ENCODE results near the gene SYDE2.
"Not testable (repeated sequence)": the region's sequence is repeated elsewhere in the genome, so short reads cannot be mapped to it uniquely, and the experiment has no call there.

SYDE2 gene

GRCh38 chr1:85200463-85201339 lies at the start of gene SYDE2:
Gene SYDE2 (minus strand): TSS chr1:85201016. CDS start chr1:85200996, 20 bp downstream.
- peak; percentile 64 for DNase-seq

- not testable (repeated sequence) for DNase-seq
Observed at GRCh38 chr1:85249042-85249441, 48.2 kb upstream of the SYDE2 start.

- DNase-seq: no peak
Observed at GRCh38 chr1:85245891-85246290, 45.1 kb upstream of the SYDE2 start.

- DNase-seq: no peak
Observed at GRCh38 chr1:85245456-85245855, 44.6 kb upstream of the SYDE2 start.

GRCh38 chr1:85244271-85245061 lies 43.6 kb upstream of the SYDE2 start:
- DNase-seq: no peak

- DNase-seq: no peak
Observed at GRCh38 chr1:85243372-85243771, 42.6 kb upstream of the SYDE2 start.

GRCh38 chr1:85240643-85241042 lies 39.8 kb upstream of the SYDE2 start:
- no peak for DNase-seq

GRCh38 chr1:85240174-85240601 lies 39.4 kb upstream of the SYDE2 start:
- no peak for DNase-seq

GRCh38 chr1:85237613-85238012 lies 36.8 kb upstream of the SYDE2 start:
- DNase-seq: no peak

GRCh38 chr1:85230305-85230977 lies 29.6 kb upstream of the SYDE2 start:
- no peak for DNase-seq

- DNase-seq: no peak
Observed at GRCh38 chr1:85229574-85230097, 28.8 kb upstream of the SYDE2 start.

- DNase-seq: no peak
Observed at GRCh38 chr1:85228972-85229371, 28.2 kb upstream of the SYDE2 start.

GRCh38 chr1:85225624-85226380 lies 25.0 kb upstream of the SYDE2 start:
- DNase-seq: no peak

- no peak for DNase-seq
Observed at GRCh38 chr1:85224734-85225623, 24.2 kb upstream of the SYDE2 start.

GRCh38 chr1:85224295-85224694 lies 23.5 kb upstream of the SYDE2 start:
- DNase-seq: no peak

GRCh38 chr1:85223334-85223733 lies 22.5 kb upstream of the SYDE2 start:
- DNase-seq: no peak

- no peak for DNase-seq
Observed at GRCh38 chr1:85220756-85221201, 20.0 kb upstream of the SYDE2 start.

GRCh38 chr1:85219853-85220610 lies 19.2 kb upstream of the SYDE2 start:
- no peak for DNase-seq

- DNase-seq: no peak
Observed at GRCh38 chr1:85216697-85217096, 15.9 kb upstream of the SYDE2 start.

GRCh38 chr1:85214654-85215053 lies 13.8 kb upstream of the SYDE2 start:
- no peak for DNase-seq

All from stimulated activated CD4-positive, alpha-beta T cell treated with anti-CD3 and anti-CD28 coated beads, Interleukin-4, amount 100 ng/mL, for 24 hours (primary cell).